ENCODE measurements around the gene MEIOC.
"Not testable (repeated sequence)": the region's sequence is repeated elsewhere in the genome, so short reads cannot be mapped to it uniquely, and the experiment has no call there.

Gene MEIOC

DNA sequence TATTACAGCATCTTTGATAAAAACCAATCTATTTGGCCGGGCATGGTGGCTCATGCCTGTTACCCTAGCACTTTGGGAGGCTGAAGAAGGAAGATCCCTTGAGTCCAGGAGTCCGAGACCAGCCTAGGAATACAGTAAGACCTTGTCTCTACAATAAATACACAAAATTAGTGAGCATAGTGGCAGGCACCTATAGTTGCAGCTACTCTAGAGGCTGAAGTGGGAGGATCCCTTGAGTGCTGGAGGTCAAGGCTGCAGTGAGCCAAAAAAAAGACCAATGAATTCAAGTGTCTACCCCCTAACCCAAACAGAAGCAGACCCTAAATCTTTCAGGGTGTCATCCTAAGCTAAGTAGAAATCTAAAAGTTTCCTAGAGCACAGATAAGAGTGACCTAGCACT lies 7.3 kb upstream of the MEIOC start:
- DNase-seq = no peak

- DNase-seq = no peak
Measured at GRCh38 chr17:44651228-44651627, 5.0 kb upstream of the MEIOC start.

DNA sequence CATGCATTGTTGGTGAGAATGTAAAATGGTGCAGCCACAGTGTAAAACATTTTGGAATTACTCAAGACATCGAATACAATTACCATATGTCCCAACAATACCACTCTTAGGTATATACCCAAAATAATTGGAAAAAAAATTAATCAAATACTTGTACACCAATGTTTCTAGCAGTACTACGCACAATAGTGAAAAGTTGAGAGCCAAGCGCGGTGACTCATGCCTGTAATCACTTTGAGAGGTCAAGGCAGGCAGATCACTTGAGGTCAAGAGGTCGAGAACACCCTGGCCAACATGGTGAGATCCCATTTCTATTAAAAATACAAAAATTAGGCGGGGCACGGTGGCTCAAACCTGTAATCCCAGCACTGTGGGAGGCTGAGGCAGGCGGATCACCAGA lies 3.5 kb upstream of the MEIOC start:
- DNase-seq = no peak

GRCh38 chr17:44653384-44653783 lies 2.9 kb upstream of the MEIOC start:
- no peak for DNase-seq

DNA sequence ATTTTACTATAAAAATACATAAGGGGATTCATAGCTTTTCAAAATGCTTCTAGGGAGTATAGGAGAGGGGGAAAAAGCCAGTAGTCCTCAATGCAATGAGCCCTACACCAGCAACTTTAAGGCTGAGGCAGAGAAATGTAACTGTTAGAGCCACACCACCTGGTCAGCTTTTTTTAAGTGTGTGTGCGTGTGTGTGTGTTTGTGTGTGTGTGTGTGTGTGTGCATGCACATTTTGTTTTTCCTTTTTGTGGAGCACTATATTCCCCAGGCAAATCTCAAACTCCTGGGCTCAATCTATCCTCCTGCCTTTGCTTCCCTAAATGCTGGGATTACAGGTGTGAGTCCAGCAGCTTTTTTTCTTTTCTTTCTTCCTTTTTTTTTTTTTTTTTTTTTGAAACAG lies 2.3 kb upstream of the MEIOC start:
- DNase-seq = no peak

- DNase-seq = no peak
Measured at GRCh38 chr17:44661835-44662234, 5.6 kb downstream of the MEIOC start.

- DNase-seq = no peak
Measured at GRCh38 chr17:44663095-44663494, 6.8 kb downstream of the MEIOC start.

DNA sequence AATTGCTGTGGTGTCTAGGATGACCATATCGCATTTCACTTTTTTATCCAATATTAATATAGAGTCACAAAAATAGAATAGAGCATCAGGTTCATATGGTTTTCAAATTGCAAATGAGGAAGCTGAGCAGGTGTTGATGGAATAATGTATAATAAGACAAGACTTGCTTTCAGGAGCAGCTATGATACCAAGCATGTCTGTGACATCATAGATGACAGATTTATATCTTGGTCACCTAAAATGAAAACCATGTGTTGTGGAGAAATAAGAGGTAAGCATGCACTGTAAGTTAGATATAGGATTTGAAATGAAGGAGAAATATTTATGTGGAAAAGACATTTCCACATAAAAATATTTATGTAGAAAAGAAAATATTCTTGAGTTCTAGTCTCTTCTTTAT lies 8.6 kb downstream of the MEIOC start:
- no peak for DNase-seq

DNA sequence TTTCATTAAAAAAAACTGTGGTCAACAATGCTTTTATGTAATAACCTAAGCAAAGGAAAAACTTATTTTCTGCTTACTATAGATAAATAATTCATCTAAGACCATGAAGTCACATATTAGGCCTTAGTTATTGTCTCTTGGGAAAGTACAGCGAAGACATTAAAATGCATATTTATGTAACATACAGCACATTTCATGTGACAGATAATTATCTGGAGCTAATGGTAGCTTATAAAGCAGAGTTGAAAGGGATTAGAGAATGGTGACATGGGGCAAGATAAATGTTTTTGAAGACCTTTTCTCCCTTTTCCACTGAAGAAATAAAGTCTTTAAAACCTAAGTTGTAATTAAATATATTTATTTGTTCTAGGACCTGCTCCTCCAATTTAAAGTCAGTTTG lies 9.7 kb downstream of the MEIOC start:
- DNase-seq = no peak

- no peak for DNase-seq
Measured at GRCh38 chr17:44672479-44673093, 16.3 kb downstream of the MEIOC start.

DNA sequence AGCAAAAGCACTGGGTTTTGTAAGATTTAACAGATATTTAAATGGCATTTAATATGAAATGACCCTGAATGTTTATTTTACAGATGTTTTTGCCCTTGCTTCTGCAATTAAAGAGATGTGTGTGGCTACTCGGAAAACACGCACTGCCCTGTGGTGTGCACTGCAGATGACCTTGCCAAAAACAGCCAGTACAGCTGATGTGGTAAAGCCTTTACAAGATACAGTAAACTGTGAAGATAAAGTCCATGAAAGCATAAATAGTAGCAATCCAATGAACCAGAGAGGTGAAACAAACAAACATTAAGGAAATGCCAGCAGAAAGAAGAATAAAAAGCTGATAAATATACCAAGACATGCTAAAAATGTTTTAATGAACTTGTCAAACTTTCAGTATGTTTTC lies 17.6 kb downstream of the MEIOC start:
- no peak for DNase-seq

DNA sequence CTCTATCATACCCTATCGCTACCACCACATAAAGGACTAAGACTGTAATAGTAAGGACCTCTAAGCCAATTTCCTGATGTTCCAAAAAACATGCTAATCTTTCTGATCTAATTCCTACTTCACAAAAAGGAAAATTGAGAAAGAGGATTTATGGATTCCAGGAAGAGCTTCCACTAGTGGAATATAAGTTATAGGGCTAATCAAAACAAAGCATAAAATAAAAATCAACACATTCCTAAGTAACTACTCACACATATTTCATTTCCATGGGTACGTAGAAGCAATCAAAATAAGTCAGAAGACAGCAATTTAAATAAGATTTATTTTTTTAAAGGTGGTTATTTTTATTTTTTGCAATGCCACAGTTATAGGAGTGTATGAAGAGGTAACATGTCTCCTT lies 20.9 kb downstream of the MEIOC start:
- DNase-seq = no peak

DNA sequence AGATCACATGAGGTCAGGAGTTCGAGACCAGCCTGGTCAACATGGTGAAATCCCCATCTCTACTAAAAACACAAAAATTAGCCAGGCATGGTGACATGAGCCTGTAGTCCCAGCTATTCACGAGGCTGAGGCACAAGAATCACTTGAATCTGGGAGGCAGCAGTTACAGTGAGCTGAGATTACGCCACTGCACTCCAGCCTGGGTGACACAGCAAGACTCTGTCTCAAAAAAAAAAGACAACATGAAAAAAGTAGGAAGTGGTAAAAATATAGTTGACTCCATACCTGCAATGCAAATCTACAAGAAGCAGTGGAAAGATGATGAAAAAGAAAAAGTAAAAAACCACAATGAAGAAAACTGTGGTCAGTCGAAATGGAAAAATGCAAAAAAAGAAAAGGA lies 27.0 kb downstream of the MEIOC start:
- DNase-seq = not testable (repeated sequence)

DNA sequence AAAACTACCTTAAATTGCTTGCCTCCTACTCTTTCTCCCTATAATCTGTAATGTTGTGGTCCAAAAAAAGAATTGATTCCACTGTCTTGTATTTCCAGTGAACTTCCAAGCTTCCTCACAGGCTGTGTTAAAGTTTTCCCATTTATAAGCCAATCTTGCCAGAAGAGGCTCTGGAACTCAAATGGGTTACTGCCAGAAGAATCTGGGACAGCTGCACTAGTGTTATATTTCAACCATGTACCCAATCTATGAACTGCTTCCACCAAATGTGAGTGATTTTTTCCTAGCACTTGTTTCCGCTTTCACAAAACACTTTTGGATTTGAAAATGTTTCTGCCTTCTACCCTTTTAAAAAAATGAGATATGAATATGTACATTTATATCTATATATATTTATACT lies 31.5 kb downstream of the MEIOC start:
- DNase-seq = no peak

DNA sequence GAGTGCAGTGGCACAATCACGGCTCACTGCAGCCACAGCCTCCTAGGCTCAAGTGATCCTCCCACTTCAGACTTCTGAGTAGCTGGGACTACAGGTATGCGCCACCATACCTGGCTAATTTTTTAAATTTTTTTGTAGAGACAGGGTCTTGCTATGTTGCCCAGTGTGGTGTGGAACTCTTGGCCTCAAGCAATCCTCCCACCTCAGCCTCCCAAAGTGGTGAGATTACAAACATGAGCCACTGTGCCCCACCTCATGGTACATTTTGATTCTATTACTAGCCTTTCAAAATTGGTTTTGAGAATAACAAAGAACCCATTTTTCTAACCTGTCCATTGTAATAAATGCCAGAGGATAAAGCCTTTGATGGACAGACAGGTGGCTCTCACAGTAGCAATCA lies 31.9 kb downstream of the MEIOC start:
- no peak for DNase-seq

DNA sequence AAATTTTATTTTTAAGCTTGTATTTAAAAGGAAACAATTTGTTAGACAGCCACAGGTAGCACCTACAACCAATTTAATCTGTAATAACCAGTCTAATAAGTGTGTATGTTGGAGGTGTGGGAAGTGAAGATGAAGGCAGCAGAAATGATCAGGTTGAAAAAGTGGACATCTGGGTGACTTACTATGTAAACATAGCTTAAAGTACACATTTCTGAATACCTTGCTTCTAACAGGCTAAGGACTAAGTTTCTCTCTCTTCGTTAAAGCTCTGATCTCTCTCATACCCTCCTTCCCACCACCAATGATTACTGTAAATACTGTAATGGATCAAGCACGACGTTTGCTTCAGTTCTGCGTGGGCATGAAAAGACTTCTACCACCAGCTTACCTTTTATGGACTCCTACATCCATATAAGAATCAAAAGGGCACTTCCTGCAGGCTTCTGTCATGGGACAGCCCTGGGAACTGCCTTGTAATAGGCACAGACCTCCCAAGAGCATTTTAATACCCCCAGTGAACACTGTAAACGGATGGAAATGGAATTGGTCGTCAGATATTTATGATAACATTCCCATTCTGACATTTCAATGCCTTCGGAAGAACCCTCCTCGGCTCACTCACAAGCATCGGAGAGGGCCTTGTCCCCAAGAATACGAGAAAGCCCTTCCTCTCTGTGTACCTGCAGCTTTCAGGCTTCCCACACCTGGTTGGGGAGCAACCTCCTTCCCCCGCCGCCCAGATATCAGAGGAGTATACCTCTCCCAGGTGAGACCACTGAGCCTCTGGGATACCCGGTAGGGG lies 32.6 kb downstream of the MEIOC start:
- DNase-seq = no peak

GRCh38 chr17:44689477-44690217 lies 33.4 kb downstream of the MEIOC start, which contains the start of gene CCDC43:
CCDC43 (minus strand) TSS chr17:44689776; CDS start chr17:44689753, 23 bp downstream.
- peak; percentile 91 for DNase-seq

- DNase-seq = peak; percentile 15
Measured at GRCh38 chr17:44690746-44691306, 34.6 kb downstream of the MEIOC start.

DNA sequence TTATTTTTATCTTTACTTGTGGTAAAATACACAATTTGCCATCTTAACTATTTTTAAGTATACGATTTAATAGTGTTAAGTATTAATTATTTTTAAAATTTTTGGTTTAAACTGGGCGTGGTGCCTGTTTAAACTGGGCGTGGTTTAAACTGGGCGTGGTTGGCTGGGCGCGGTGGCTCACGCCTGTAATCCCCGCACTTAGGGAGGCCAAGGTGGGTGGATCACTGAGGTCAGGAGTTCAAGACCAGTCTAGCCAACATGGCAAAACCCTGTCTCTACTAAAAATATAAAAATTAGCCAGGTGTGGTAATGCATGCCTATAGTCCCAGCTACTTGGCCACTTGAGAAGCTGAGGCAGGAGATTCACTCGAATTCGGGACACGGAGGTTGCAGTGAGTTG lies 37.3 kb downstream of the MEIOC start:
- no peak for DNase-seq

GRCh38 chr17:44700288-44700687 lies 44.0 kb downstream of the MEIOC start:
- DNase-seq = not testable (repeated sequence)

- DNase-seq = no peak
Measured at GRCh38 chr17:44707755-44708400, 51.6 kb downstream of the MEIOC start.

GRCh38 chr17:44708401-44709263 lies 52.4 kb downstream of the MEIOC start, which contains the start of gene DBF4B:
DBF4B (plus strand) TSS chr17:44708665; CDS start chr17:44708821, 156 bp downstream.
- peak; percentile 83 for DNase-seq
